BJ (cell line): ENCODE measurements around the gene NPTX2. TPM values are rescaled to one million over a fixed set of nuclear protein-coding genes. Genes with fewer than 3 reads are reported as not detected.

Experiments used
- CTCF ChIA-PET: fragments of 350-600 bp; formaldehyde crosslinking; extraction: SDS; loops from one replicate; lab custom pipeline; 2021; ENCODE audit warnings: antibody characterized with exemption, inconsistent platforms; lab: Yijun Ruan, JAX
- POLR2A ChIA-PET: fragments of 300-600 bp; sonication (Branson Sonifier 250); formaldehyde crosslinking; extraction: SDS; loops from one replicate; lab custom pipeline; 2021; ENCODE audit warnings: antibody characterized with exemption; lab: Charles Lee
- DNase-seq: peaks from one replicate; pipeline ENCODE4 v3.0.0-alpha.2; 2011; ENCODE audit warnings: low read depth
- H3K27me3 ChIP-seq: 2 replicates; pipeline ENCODE4 v1.6.0; 2011; ENCODE audit warnings: low read length; ENCODE audit not compliant: control insufficient read depth, insufficient read depth
- H3K36me3 ChIP-seq: 2 replicates; pipeline ENCODE4 v1.5.1; 2011; ENCODE audit warnings: low read length; ENCODE audit not compliant: control insufficient read depth, insufficient read depth
- H3K4me3 ChIP-seq: 2 replicates; pipeline ENCODE4 v1.5.1; 2011; ENCODE audit warnings: low read depth, mild to moderate bottlenecking, control low read depth, low read length
- polyA plus RNA-seq: library from polyadenylated mRNA; depleted of rRNA; stranded (reverse); fragments of >200 nt; gene quantifications from 2 replicates; pipeline ENCODE4 v1.2.3, GENCODE V29; 2011
- TF ChIP-seq, protein P1 (sequence below): IDR thresholded peaks from 2 replicates; pipeline ENCODE4 v1.5.1; 2011; ENCODE audit warnings: low read depth, mild to moderate bottlenecking, control low read depth, inconsistent platforms, low read length, moderate library complexity; ENCODE audit not compliant: insufficient read depth

The NPTX2 gene
- polyA plus RNA-seq, 1 experiment: 2.4 TPM

DNA sequence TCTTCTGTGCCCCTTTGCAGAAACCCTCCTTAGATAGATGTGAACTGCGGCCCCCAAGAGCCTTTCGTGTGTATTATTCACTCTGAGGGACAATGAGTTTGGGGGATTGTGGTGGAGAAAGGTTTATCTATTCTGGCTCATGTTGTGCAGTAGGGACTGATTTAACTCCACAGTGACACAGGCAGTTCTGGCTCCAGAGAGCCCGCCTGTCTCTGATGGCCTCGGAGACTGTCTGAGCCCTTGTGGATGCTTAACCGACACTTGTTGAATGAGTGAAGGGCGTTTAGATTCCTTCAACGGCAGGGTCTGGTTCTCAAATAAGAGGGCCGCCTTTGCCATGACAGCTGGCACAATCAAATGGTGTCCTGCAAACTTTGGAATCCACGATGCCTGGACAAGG lies 5.8 kb downstream of the NPTX2 start:
- CTCF ChIA-PET: no interaction called here
- POLR2A ChIA-PET: no interaction called here
- no peak for DNase-seq
- no peaks in the 10 kb centered on the region for H3K27me3 ChIP-seq
- H3K4me3 ChIP-seq: no peak overlapping the region
- H3K36me3 ChIP-seq: no peaks in the 10 kb centered on the region
- TF ChIP-seq, protein P1, sequence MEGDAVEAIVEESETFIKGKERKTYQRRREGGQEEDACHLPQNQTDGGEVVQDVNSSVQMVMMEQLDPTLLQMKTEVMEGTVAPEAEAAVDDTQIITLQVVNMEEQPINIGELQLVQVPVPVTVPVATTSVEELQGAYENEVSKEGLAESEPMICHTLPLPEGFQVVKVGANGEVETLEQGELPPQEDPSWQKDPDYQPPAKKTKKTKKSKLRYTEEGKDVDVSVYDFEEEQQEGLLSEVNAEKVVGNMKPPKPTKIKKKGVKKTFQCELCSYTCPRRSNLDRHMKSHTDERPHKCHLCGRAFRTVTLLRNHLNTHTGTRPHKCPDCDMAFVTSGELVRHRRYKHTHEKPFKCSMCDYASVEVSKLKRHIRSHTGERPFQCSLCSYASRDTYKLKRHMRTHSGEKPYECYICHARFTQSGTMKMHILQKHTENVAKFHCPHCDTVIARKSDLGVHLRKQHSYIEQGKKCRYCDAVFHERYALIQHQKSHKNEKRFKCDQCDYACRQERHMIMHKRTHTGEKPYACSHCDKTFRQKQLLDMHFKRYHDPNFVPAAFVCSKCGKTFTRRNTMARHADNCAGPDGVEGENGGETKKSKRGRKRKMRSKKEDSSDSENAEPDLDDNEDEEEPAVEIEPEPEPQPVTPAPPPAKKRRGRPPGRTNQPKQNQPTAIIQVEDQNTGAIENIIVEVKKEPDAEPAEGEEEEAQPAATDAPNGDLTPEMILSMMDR: no peak

DNA sequence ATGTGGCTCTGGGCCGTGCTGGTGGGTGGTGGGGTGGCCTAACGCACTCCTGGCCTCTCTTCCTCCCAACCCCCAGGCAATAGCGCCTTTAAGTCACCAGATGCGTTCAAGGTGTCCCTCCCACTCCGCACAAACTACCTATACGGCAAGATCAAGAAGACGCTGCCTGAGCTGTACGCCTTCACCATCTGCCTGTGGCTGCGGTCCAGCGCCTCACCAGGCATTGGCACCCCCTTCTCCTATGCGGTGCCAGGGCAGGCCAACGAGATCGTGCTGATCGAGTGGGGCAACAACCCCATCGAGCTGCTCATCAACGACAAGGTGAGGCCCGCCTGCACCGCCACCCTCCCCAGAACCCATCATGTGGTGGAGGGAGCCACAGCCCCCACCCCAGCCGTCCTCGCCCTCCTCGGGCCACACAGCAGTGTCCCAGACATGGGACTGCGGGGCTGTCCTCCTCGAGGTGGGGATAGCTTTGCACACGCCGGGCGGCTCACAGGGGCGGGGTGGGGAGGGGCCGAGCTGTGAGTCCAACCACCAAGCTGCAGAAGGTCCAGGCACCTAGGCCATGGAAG lies 7.8 kb downstream of the NPTX2 start:
- DNase-seq: no peak
- Histone ChIP-seq H3K36me3 (no peaks in the 10 kb centered on the region), H3K27me3 (no peaks in the 10 kb centered on the region), H3K4me3 (no peak overlapping the region)
- TF ChIP-seq, protein P1: no peak
- POLR2A ChIA-PET: no interaction called here
- CTCF ChIA-PET: no interaction called here

DNA sequence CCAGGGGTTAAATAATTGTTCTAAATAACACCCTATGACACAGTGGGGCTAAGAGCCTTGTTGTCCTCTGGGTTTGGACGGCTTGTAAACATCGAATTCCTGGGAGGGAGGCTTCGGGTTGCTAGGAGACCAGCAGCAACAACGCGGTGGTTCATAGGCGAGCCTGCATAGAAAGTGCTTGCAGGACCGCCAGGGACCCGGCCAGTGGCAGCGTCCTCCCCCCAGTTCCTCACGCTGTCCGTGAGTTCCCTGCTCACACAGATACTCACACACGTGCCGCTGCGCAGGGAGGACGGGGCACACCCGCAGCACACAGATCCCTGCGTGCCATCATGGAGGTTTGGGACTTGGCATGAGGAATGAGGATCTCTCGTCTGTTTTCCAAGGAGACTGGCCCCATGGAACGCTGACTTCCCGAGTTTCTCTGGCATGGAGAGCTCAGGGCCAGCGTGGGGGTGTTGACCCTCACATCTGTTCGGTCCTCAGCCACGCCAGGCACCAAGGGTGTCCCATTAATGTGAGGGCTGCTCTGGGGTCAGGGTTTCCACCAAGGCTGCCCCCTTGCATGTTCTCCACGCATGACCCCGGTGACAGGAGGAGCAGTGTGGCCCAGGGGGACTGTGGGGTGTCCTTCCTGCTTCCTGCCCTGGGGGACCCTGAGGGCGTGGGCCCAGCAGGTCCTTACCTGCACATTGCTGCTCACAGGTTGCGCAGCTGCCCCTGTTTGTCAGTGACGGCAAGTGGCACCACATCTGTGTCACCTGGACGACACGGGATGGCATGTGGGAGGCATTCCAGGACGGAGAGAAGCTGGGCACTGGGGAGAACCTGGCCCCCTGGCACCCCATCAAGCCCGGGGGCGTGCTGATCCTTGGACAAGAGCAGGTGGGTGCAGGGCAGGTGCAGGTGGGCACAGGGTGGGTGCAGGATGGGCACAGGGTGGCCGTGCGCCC lies 9.7 kb downstream of the NPTX2 start:
- POLR2A ChIA-PET: no interaction called here
- Histone ChIP-seq H3K4me3 (no peak overlapping the region), H3K36me3 (no peaks in the 10 kb centered on the region), H3K27me3 (no peaks in the 10 kb centered on the region)
- CTCF ChIA-PET: no interaction called here
- no peak for DNase-seq
- TF ChIP-seq, protein P1: no peak

DNA sequence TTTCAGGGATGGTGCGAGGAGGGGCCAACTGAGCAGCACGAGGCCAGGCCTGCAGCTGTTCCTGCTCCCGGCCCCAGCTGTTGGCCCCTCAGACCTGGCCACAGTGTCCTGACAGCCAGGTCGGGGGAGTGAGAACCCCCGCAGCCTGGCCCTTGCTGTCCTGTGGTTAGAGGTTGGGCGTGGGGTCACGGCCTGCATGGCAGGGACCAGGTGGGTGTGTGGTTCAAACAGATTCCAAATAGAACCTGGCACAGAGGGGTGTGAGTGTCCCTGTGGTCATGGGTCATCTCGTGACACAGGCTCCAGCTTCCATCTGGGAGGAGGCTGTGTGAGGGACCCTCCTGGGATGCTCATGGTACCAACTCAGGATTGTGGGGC lies 10.3 kb downstream of the NPTX2 start:
- Histone ChIP-seq H3K4me3 (no peak overlapping the region), H3K27me3 (no peaks in the 10 kb centered on the region), H3K36me3 (no peaks in the 10 kb centered on the region)
- ChIA-PET CTCF (no interaction called here), POLR2A (no interaction called here)
- no peak for DNase-seq
- TF ChIP-seq, protein P1: no peak

DNA sequence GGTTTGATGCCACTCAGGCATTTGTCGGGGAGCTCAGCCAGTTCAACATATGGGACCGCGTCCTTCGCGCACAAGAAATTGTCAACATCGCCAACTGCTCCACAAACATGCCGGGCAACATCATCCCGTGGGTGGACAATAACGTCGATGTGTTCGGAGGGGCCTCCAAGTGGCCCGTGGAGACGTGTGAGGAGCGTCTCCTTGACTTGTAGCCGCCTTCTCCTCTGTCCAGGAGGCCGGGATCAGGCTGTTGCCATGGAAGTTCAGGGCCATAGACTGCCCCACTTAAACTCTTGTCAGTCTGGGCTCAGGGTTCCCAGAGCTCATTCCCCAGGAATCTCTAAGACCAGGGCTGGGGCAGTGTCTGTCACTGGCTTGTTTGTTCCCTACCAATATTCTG lies 11.3 kb downstream of the NPTX2 start:
- TF ChIP-seq, protein P1: no peak
- CTCF ChIA-PET: no interaction called here
- Histone ChIP-seq H3K36me3 (no peaks in the 10 kb centered on the region), H3K27me3 (no peaks in the 10 kb centered on the region), H3K4me3 (no peak overlapping the region)
- POLR2A ChIA-PET: no interaction called here
- DNase-seq: no peak
